Measurements from ENCODE around the gene HMGXB4. TPM values are rescaled to one million over a fixed set of nuclear protein-coding genes. Genes with fewer than 3 reads are reported as not detected.

Gene HMGXB4
- total and polyA plus RNA-seq, 2 of the 13 experiments (the other 11 are each of a cell fraction or from before 2014, with no cell fraction given): 13.9 to 16.3 TPM

DNA sequence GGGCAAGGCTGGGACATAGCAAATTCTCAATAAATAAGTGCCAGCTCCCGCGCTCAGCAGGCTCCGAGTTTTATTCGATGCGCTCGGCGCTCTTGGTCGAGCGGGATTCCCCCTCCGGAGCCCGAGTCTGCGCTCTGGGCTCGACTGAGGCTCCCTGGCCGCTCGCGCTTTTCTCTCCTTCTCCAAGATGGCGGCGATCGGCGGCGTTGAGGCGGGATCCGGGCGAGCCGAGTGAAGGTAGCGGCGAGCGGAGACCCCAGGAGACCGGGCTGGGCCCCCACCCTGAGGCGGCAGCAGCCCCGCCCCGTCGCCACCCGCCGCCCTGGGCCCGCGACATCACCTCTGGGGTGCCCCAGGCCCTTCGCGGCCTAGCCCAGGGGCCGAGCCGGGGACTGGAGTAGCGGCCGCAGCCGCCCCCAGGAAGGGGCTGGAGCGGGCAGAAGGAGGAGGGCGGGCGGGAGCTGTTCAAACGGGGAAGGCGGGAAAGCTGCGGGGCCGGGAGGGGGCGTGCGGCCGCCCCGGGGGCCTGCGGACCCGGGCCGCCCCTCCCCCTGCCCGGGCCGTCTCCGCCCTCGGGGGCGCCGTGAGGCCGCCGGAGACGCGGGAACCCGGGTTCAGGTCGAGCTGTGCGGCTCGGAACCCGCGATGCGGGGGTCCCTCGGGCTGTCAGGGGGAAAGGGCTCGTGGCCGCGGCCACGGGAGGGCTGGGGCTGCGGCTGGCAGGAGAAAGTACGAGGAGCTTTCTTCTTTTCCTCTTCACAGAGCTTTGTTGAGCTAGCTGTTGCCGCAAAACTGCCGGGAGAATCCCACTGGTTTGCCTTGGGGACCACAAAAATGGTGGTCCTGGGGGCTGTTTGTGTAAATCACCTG lies at the start of gene HMGXB4 (continued):
- TF ChIP-seq PTBP1 (IDR thresholded peaks at IDR 0.05; ENCODE audit: low read depth, low read length, poor library complexity, severe bottlenecking): peak; percentile 34
- no peak for TF ChIP-seq CCAR2 (optimal IDR thresholded peaks at IDR 0.05; ENCODE audit: low read depth, low read length)
- no peak for TF ChIP-seq MEF2D (CRISPR knock-in tag; IDR thresholded peaks at IDR 0.05)
- TF ChIP-seq, protein P1, sequence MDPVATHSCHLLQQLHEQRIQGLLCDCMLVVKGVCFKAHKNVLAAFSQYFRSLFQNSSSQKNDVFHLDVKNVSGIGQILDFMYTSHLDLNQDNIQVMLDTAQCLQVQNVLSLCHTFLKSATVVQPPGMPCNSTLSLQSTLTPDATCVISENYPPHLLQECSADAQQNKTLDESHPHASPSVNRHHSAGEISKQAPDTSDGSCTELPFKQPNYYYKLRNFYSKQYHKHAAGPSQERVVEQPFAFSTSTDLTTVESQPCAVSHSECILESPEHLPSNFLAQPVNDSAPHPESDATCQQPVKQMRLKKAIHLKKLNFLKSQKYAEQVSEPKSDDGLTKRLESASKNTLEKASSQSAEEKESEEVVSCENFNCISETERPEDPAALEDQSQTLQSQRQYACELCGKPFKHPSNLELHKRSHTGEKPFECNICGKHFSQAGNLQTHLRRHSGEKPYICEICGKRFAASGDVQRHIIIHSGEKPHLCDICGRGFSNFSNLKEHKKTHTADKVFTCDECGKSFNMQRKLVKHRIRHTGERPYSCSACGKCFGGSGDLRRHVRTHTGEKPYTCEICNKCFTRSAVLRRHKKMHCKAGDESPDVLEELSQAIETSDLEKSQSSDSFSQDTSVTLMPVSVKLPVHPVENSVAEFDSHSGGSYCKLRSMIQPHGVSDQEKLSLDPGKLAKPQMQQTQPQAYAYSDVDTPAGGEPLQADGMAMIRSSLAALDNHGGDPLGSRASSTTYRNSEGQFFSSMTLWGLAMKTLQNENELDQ (CRISPR knock-in tag; IDR thresholded peaks at IDR 0.05; ENCODE audit: borderline replicate concordance): no peak; the same call in 1 of the 2 replicates
- TF ChIP-seq, protein P2, sequence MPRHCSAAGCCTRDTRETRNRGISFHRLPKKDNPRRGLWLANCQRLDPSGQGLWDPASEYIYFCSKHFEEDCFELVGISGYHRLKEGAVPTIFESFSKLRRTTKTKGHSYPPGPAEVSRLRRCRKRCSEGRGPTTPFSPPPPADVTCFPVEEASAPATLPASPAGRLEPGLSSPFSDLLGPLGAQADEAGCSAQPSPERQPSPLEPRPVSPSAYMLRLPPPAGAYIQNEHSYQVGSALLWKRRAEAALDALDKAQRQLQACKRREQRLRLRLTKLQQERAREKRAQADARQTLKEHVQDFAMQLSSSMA (CRISPR knock-in tag; IDR thresholded peaks at IDR 0.05): peak; percentile 33; the same call in 1 of the 2 replicates
- TF ChIP-seq, protein P3, sequence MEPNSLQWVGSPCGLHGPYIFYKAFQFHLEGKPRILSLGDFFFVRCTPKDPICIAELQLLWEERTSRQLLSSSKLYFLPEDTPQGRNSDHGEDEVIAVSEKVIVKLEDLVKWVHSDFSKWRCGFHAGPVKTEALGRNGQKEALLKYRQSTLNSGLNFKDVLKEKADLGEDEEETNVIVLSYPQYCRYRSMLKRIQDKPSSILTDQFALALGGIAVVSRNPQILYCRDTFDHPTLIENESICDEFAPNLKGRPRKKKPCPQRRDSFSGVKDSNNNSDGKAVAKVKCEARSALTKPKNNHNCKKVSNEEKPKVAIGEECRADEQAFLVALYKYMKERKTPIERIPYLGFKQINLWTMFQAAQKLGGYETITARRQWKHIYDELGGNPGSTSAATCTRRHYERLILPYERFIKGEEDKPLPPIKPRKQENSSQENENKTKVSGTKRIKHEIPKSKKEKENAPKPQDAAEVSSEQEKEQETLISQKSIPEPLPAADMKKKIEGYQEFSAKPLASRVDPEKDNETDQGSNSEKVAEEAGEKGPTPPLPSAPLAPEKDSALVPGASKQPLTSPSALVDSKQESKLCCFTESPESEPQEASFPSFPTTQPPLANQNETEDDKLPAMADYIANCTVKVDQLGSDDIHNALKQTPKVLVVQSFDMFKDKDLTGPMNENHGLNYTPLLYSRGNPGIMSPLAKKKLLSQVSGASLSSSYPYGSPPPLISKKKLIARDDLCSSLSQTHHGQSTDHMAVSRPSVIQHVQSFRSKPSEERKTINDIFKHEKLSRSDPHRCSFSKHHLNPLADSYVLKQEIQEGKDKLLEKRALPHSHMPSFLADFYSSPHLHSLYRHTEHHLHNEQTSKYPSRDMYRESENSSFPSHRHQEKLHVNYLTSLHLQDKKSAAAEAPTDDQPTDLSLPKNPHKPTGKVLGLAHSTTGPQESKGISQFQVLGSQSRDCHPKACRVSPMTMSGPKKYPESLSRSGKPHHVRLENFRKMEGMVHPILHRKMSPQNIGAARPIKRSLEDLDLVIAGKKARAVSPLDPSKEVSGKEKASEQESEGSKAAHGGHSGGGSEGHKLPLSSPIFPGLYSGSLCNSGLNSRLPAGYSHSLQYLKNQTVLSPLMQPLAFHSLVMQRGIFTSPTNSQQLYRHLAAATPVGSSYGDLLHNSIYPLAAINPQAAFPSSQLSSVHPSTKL (CRISPR knock-in tag; IDR thresholded peaks at IDR 0.05): peak; percentile 30
- TF ChIP-seq ARNTL (CRISPR knock-in tag; IDR thresholded peaks at IDR 0.05): peak; percentile 46; the same call in 1 of the 2 replicates
- TF ChIP-seq, protein P4, sequence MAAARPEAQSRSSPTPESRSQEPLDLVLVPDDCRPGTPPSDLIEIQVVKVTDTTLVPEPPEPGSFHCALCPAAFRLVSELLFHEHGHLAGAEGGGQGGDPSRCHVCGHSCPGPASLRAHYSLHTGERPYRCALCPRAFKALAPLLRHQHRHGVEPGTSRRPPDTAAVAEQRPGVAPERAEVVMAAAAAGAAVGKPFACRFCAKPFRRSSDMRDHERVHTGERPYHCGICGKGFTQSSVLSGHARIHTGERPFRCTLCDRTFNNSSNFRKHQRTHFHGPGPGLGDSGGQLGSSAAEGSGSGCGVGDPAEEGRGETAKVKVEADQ (CRISPR knock-in tag; IDR thresholded peaks at IDR 0.05; ENCODE audit: borderline replicate concordance): peak; percentile 81; the same call in 1 of the 2 replicates
- no peak for TF ChIP-seq NCOA5 (CRISPR knock-in tag; IDR thresholded peaks at IDR 0.05)
- no peak for TF ChIP-seq PHB2 (IDR thresholded peaks at IDR 0.05; ENCODE audit: partially characterized antibody)
- peak; percentile 91 for TF ChIP-seq KAT8 (CRISPR knock-in tag; IDR thresholded peaks at IDR 0.05)
- TF ChIP-seq ZSCAN22 (CRISPR knock-in tag; IDR thresholded peaks at IDR 0.05): no peak
- TF ChIP-seq, protein P5, sequence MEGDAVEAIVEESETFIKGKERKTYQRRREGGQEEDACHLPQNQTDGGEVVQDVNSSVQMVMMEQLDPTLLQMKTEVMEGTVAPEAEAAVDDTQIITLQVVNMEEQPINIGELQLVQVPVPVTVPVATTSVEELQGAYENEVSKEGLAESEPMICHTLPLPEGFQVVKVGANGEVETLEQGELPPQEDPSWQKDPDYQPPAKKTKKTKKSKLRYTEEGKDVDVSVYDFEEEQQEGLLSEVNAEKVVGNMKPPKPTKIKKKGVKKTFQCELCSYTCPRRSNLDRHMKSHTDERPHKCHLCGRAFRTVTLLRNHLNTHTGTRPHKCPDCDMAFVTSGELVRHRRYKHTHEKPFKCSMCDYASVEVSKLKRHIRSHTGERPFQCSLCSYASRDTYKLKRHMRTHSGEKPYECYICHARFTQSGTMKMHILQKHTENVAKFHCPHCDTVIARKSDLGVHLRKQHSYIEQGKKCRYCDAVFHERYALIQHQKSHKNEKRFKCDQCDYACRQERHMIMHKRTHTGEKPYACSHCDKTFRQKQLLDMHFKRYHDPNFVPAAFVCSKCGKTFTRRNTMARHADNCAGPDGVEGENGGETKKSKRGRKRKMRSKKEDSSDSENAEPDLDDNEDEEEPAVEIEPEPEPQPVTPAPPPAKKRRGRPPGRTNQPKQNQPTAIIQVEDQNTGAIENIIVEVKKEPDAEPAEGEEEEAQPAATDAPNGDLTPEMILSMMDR (CRISPR knock-in tag; IDR thresholded peaks at IDR 0.05): peak; percentile 45
- no peak for TF ChIP-seq ZNF136 (CRISPR knock-in tag; IDR thresholded peaks at IDR 0.05; ENCODE audit: low read depth)

All from HepG2 (cell line).